ENCODE data around the gene FGGY.
"Not testable (repeated sequence)": the region's sequence is repeated elsewhere in the genome, so short reads cannot be mapped to it uniquely, and the experiment has no call there.

FGGY gene

DNA sequence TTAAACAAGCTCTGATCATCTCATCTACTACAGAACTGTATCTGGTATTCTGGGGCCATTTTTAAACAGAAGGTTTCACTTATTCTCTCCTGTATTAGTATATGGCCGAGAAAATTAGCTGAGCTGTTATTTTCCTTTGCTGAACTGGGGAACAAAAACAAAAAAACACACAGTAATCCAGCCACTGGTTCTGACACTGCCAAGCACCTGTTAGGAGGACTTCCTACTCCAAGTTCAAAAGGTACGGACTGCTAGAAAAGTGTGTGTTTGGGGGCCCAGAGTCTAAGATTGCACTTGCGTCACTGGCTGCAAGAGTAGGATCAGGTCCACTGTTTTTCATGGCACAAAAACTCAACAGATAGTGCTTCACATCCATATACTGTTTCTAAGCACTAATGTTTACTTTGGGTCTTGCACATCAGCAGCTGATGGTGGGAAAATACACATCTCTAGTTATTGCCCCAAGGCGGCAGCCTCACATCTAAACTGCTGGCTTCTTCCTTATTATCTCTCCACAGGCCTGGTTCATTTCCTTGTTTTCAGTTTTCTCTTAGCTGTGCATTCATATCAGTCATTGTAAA, 226.1 kb downstream of the FGGY start:
- no peak for DNase-seq

DNA sequence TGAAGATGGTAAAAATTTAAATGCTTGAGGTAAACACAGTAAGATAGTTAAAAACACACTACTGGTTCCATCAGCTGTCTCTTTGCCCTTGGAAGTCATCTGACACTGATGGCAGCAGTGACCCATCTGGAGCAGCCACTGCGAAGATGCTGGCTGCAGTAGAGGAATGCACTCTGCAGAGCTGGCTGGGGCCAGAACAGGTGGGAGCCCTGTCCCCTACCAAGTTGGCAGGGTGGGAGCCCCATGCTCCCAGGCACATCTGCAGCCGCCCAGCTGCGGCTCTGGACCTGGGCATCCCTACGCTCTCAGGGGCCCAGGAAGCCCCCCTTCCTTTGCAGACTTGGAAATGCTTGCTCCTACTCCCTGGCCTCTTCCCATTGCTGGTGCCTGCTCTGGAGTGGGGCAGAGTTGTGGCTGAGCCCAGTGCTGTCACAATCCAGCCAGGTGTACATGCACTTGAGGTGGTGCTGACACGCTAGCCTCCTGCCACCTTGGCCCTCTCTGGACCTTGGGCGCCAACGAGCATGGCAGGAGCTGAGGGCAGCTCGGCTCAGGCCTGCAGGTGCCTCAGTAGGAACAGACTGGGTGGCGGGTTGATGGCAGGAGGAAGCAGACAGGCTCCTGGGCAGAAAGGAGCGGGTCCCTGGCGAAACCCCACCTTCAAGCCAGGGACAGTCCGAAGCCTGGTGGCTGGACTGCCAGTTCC, 227.0 kb downstream of the FGGY start:
- DNase-seq: no peak

DNA sequence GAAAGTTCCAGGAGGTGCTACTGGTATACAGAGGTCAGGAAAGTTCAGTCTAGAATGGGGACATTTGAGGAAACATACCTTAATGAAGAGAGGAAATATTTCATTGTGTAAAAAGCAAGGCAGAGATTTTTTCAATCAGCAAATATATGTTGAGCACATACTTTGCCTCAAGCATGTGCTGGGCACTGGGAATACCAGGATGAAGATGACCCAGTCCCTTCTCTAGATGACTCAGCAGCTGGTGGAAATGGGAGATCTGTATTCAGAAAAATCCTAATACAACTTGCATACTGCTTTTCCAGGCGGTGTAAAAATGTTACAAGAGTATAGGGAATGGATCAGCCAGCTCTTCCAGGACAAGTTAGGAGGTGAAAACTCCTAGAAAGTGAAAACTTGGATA, 229.3 kb downstream of the FGGY start:
- DNase-seq: no peak

DNA sequence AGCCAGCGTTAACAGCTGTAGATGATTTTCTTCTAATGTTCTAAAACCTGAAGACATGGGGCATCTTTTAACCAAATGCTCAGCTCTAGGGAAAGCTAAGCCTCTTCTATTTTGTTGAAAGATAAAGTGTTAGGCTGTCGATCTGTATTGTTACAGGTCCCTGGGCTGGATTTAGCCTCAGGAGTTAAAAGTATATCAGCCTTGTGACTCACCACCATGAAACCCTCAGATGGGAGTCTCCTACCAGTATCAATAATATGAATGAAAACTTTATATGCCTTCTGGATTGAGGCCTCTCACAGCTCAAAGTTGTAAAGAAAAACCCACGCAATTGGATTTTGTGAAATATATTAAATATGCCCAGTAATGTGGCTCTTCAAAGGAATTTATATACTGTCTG, 231.6 kb downstream of the FGGY start:
- no peak for DNase-seq

DNA sequence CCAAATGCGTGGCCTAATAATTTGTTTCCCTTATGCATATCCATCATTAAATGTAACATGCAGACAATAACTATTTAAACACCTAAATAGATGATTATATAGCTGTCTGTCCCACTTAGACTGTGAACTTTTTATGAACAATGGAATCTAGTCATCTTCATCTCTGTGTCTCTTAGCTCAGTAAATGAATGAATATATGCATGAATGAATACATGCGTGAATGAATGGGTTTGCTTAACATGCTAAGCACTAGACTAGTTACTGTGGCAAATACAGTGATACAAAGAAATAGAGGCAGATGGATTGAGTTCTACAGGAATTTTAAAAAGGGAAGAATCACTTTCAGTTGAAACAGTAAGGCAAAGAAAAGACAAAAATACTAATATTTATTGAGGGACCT, 232.0 kb downstream of the FGGY start:
- DNase-seq: no peak

DNA sequence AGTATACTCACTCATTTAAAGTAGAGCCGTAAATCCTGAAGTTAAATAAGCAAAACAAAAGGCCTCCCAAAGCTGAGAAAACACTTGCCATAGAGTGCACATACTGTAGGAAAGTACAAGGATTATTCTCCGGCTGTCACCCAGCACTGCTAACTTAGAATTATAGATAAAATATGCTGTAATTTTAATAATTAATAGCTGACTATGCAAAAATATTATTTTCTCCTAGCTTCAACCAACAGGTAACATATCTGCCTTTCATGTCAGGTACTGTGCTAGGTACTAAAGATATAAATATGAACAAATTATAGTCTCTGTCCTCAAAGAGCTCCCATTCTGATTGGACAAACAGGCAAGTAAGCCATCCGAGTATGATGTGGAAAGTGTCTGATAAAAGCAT, 233.2 kb downstream of the FGGY start:
- DNase-seq: no peak

DNA sequence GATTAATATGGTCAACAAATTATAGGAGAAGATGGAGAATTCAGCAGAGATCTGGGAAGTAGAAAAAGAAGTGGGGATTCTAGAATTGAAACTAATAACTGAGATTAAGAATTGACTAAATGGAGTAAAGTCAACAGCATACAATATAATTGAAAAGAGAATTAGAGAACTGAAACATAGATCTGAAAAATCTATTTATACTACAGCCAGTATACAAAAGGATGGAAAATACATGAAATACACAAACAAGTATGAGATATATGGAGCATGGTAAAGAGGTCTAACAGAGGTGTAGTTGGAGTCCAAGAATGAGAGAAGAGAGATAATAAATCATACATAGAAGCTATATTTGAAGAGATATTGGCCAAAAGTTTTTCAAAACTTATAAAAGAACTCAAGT, 235.2 kb downstream of the FGGY start:
- no peak for DNase-seq

DNA sequence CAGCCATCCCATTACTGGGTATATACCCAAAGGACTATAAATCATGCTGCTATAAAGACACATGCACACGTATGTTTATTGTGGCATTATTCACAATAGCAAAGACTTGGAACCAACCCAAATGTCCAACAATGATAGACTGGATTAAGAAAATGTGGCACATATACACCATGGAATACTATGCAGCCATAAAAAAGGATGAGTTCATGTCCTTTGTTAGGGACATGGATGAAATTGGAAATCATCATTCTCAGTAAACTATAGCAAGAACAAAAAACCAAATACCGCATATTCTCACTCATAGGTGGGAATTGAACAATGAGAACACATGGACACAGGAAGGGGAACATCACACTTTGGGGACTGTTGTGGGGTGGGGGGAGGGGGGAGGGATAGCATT, 241.6 kb downstream of the FGGY start:
- not testable (repeated sequence) for DNase-seq

DNA sequence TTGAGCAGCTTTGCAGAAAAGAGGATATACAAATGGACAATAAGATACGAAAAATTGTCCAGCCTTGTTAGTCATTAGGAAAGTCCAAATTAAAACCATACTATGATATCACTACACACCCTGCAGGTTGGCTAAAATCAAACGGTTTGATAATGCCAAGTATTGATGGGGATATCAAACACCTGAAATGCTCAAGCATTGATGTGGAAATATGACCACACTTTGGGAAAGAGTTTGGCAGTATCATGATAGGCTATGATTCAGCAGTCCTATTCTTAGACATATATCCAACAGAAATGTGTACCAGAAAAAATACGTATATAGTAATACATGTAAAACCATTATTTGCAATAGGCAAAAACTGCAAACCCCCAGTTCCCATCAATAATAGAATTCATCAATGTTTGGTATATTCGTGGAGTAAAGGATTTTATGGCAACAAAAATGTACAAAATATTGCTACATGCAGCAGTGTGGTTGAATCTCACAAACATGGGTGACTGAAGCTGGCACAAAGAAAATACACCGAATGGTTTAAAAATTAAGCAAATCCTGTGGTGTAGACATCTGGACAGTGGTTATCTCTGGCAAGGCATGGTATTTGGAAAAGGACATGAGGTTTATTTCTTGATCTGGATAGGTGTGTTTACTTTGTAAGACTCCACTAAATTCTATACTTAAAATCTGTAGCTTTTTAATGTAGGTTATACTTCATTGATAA, 243.2 kb downstream of the FGGY start:
- DNase-seq: no peak

DNA sequence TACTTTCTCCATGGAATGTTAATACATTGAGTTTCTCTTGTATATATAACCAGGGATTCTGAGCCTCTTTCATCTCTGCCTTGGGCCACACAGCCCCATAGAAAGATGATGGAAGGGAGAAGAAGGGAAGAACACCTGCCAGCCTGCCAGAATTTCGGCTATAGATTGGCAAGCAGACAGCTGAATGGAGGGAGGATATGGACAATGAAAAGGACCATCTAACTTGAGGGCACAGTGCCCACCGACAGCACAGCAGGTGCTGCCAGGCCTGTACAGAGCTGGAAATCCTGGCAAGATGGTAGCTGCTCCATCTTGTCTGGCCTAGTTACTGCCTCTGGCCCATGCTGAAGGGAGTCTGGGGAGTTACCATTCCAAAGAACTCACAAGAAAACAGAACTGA, 244.3 kb downstream of the FGGY start:
- DNase-seq: no peak

DNA sequence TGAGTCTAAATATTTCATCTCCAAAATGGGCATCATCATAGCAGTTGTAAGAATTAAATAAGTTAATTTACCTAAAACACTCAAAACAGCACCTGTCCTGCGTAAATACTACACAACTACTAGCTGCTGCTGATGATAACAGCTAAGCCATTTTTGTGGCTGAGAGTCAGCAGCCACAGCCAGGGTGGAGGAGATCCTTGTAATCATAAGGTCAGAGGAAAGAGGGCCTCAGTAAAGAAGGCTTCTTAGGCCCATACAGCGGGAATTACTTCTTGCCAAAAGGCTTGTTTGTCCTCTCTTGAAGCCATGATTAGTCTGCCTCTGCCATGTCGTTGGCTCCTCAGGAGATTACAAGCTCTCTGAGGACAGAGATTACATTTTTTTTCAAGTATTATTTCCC, 245.0 kb downstream of the FGGY start:
- no peak for DNase-seq

DNA sequence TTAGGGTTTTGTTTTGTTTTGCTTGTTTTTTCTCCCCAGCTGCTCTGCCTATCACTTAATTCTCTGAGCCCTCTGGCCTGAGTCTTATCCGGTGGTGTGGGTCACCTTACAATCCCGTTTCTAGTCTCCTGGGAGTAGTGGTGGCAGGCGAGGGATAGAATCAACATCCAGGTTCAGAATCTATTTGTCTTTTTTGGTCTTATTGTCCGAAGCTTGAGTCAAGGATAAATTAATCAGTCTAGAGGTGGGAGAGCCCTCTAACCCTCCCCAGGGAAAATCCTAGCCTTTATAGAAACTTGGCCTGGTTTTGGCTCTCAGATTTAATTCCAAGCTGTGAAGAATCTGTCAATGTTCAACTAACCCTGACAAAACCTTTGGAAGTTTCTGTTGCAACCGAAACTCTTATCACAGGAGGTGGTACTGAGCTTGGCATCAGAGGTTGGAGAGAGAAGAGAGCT, 246.3 kb downstream of the FGGY start:
- peak in 1 of 2 experiments; percentile 12 for DNase-seq

DNA sequence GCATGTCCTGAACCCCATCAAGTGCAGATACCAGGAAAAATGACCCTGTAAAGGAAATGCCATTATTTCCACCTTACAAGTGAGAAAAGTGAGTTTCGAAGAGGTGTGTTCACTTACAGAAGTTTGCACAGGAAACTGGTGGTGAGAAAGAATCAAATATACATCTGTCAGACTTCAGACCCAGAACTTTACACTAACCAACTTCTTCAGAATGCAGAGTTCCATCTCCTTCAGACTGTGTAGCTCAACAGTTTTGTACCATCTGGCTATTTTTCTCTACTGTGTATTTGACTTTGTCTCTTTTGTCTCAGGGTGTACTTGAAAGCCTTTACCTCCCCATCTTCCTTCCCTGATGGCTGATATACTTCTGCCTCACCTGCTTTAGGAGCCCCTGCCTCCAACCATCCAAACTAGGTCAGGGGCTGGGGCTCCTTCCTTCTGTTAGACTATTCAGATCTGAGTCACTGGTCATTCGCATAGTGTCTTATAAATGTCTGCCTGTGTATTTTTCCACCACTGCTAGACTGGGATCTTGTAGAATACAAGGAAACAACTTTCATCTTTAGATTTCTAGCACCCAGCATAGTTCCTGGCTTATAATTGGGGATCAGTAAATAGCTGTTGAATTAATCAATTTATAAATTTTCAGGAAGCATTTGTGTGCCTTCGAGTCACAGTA, 247.9 kb downstream of the FGGY start:
- DNase-seq: no peak

DNA sequence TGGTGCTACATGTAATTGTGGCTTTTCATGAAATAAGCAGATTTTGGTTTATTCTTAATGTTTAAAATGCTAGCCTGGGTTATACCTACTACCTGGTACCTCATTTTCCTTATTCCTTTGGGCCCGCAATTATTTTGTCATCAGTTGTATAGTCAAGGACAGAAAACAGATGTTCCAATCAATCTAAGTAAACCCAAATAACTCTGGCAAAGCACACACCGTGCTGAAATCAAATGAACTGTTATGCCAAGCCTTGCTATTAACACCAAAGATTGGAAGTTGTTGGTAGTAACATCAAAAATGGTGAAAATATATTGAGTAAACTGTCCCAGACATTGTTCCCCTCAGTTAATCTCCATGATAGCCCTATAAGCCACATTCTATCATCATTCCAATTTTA, 248.9 kb downstream of the FGGY start:
- no peak for DNase-seq

DNA sequence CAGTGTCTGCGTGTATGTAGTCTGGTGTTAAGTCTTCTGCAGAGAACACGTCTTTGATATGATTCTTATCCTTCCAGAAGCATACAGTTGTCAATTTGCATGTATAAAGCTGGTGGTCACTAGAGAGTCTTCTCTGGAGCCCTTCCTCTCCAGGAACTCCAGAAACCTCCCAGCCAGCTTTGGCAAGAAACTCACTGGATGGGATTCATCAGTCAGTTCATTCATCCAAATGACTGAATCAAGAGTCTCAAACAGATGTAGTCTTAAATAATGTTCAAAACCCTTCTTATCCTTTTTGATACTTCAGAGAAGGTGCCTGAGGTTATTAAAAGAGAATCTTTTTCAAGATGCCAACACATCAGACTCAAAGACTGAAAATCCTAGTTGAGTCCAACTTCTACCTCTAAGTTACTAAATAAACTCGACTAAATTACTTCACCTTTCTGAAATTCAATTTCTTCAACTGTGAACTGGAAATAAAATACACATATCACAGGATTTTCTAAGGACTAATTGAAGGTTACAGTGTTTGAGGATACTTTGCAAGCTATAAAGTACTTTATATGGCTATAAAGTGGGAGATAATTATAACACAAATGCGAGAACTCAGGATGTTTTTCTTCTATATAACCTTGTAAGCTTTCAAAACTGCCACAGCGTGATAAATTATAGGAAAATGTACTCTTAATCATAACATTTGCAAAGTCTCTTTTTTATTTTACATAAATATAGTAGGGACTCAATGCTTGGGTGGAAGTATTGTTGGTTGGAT, 252.4 kb downstream of the FGGY start:
- DNase-seq: no peak

DNA sequence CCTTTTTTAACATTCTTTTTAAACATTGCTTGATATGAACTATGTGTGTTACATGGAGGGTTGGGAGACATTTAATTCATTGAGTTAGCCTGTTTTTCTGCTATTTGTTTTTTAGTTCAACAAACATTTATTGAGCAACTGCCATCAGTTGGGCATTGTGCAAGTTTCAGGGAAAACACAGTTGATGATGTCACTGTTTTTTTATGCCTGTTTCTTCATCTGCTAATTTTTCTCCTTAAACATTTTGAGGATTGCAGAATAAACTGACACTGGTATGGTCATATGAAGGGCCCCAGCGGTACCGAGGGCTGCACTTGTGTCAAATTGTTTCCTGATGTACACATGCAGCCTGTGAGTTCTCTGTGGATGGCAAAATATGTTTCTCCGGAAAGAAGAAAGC, 253.0 kb downstream of the FGGY start:
- no peak for DNase-seq

DNA sequence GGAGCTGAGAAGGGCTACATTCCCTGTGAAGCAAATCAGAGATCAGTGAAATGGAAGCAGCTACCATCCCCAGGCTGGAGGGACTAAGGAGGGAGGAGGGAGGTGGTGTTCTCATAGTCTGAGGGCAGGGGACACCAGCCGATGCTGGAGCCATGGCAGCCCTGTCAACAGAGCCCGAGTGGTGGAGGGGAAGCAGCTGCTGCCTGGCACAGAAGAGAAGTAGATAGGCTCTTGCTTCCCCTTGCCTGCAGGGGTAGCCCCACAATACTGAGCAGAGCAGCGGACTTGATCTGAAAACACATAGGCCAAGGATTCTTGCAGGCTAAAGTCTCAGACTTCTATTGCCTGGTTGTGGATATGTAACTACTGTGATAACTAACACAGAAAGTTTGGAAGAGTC, 255.1 kb downstream of the FGGY start:
- no peak for DNase-seq

DNA sequence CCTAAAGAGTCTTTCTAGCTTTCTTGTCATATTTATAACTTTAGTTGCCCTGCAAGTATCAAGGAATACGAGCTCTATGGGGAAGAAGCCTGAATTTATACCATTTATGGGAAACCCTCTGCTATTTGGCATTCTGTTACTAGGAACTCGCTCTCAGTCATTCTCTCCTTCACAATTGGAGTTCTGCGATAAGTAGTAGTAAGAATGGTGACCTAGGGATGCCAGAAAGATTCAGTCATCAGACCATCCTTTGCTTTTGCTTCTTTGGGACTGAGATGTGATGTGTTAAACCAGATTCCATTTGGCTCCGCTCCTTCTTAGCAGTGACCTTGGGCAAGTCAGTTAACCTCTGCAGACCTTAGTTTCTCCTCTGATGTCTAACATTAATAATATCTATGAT, 256.5 kb downstream of the FGGY start:
- DNase-seq: no peak

DNA sequence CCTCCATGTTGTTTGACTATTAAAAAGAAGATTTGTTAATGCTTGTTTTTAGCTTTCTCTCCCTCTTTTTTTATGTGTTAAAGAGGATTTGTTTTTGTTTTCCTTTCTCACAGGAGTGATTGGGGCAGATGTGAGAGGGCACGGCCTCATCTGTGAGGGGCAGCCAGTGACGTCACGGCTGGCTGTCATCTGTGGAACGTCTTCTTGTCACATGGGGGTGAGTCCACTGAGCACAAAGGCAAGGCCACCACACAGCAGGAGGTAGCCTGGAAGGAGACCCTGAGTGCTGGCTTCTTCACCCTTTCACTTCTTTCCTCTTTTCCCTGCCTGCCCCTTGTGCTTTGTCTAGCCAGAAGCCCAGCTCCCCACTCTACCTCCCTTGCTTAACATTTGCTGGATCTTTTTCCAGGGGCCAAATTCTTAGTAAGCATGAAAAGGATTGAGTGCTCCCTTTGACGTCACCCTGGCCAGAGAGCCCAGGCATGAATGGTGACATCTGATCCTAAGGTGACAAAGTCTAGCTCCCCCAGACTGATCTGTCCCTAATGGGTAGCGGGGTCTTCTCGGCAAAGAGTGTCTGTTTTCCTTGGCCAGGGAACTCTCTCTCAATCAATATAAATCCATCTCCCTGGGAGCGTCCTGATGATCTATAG, 257.2 kb downstream of the FGGY start:
- DNase-seq: no peak

DNA sequence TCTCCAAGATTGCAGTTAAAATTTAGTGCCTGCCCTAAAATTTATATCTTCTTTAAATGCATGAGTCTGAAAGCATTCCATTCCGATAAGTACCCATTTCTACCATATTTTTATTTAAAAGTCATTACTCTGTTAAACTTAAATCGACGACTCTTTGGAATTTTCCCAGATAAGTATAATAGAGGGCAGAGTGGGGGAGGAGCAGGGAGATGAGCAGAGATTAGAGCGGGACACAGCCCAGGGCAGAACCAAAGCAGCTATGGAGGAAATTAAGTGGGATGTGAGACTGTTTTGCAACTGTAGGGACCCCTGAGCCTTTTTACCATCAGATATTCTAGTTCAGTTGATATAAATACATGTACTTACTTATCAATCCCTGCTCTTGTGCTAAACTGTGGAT, 257.9 kb downstream of the FGGY start:
- DNase-seq: no peak

DNA sequence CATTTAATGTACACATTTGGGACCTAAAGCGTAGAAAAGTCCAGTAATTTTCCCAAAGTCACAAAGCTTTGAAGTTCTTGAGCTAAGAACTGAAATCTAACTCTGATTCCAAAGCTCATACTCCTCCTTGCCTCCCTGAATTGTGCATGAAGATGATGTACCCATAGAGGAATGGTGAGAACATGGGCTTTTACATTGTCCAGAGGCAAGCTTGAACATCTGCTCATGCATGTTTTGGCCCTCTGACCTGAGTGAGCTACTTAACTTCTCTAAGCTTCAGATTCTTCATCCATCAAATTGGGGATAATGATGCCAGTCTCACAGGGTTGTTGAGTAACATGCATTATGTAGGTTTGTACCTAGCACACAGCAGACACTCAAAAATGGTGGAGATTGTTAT, 259.5 kb downstream of the FGGY start:
- DNase-seq: no peak

DNA sequence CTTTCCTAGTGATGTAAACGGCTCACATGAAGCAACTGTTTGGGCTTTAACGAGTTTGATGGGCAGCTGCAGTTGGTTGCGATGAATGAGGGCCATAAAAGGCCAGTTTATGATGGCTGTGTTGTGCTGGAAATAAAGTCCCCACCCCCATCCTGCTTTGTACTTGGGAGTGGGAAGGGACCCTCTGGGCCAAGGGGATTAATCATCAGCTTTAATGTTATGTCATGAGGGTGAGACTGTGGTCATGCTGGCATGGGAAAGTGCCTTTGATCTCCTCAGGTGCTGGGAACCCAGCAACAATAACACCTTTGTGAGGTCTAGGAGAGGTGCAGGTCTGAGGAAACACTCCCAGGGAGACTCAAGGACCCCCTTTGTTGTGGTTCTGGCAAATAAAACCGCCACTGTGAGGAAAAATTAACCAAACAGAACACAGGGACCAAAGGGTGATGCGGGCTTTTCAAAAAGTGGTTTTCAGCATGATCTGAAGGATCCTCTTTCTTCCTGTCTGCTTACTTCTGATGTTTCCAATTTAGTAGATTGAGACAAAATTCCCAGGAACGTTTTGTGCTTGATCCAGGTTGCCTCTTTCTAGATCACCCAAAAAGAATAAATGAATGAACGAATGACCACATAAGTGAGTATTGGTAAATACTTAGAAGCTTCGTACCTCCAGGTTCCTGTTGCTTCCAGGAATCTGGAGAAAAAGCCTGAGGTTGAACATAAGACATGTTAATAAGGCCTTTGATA, 260.1 kb downstream of the FGGY start:
- DNase-seq: no peak
